Measurements from ENCODE around the gene MKKS. TPM values are rescaled to one million over a fixed set of nuclear protein-coding genes. Genes with fewer than 3 reads are reported as not detected.
A peak's percentile ranks its signal among the peaks of the same experiment; 100 is the strongest.

MKKS gene
- total and polyA plus RNA-seq, 2 of the 13 experiments (the other 11 are each of a cell fraction or from before 2014, with no cell fraction given), result 26.7 to 34.5 TPM

DNA sequence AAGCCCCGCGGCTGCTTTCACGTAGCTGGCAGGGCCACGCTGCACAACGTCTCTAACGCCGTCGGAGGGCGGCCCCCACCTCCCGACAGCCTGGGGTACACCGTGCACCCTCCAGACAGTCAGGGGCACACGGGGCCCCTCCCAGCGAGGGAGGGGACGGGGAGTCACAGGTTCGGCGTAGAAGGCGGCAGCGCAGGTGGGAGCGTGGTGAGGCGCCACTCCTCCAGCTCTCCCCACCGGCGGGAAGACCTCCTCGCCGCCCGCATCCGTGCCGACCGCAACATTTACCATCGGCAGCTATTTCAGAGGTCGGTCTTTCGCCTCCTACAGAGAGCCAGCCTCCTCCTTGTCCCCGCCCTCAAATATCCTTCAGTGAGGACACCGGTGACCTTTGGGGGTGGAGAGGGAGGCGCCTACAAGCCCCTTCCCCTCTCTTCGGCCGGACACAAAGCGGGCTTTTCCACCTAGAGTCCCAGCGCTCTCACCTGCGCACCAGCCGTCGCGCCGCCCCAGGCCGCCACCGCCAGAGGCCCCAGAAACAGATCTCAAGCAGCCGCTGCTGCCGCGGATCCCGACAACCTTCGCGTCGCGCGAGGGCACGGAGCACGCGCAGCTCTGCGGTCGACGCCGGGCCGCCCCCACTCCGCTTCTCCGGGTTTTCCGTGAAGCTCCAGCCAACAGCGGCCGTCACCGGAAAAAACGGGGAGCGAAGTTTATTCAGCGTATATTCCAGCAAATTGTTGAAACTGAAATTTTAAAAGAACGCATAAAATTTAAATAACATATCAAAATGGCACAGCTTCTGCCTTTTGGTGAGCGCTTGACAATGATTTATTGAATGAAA, at the start of gene MKKS (continued):
- TF ChIP-seq ZNF567 (CRISPR knock-in tag; IDR thresholded peaks at IDR 0.05; ENCODE audit: borderline replicate concordance) (no peak; the same call in 1 of the 2 replicates), BRD4 (CRISPR knock-in tag; IDR thresholded peaks at IDR 0.05) (peak; percentile 85), FLYWCH1 (CRISPR knock-in tag; IDR thresholded peaks at IDR 0.05) (no peak), ZNF101 (CRISPR knock-in tag; IDR thresholded peaks at IDR 0.05; ENCODE audit: borderline replicate concordance, low read depth) (peak; percentile 16; the same call in 1 of the 2 replicates), ZFP62 (CRISPR knock-in tag; IDR thresholded peaks at IDR 0.05) (no peak), NRL (CRISPR knock-in tag; IDR thresholded peaks at IDR 0.05; ENCODE audit: borderline replicate concordance) (peak; percentile 78), CHD4 (IDR thresholded peaks at IDR 0.05; ENCODE audit: borderline replicate concordance, low read length) (no peak)
- TF ChIP-seq, protein P1, sequence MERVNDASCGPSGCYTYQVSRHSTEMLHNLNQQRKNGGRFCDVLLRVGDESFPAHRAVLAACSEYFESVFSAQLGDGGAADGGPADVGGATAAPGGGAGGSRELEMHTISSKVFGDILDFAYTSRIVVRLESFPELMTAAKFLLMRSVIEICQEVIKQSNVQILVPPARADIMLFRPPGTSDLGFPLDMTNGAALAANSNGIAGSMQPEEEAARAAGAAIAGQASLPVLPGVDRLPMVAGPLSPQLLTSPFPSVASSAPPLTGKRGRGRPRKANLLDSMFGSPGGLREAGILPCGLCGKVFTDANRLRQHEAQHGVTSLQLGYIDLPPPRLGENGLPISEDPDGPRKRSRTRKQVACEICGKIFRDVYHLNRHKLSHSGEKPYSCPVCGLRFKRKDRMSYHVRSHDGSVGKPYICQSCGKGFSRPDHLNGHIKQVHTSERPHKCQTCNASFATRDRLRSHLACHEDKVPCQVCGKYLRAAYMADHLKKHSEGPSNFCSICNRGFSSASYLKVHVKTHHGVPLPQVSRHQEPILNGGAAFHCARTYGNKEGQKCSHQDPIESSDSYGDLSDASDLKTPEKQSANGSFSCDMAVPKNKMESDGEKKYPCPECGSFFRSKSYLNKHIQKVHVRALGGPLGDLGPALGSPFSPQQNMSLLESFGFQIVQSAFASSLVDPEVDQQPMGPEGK (CRISPR knock-in tag; IDR thresholded peaks at IDR 0.05), result peak; percentile 96
- TF ChIP-seq, protein P2, sequence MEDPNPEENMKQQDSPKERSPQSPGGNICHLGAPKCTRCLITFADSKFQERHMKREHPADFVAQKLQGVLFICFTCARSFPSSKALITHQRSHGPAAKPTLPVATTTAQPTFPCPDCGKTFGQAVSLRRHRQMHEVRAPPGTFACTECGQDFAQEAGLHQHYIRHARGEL (CRISPR knock-in tag; IDR thresholded peaks at IDR 0.05), result no peak
- TF ChIP-seq, protein P3, sequence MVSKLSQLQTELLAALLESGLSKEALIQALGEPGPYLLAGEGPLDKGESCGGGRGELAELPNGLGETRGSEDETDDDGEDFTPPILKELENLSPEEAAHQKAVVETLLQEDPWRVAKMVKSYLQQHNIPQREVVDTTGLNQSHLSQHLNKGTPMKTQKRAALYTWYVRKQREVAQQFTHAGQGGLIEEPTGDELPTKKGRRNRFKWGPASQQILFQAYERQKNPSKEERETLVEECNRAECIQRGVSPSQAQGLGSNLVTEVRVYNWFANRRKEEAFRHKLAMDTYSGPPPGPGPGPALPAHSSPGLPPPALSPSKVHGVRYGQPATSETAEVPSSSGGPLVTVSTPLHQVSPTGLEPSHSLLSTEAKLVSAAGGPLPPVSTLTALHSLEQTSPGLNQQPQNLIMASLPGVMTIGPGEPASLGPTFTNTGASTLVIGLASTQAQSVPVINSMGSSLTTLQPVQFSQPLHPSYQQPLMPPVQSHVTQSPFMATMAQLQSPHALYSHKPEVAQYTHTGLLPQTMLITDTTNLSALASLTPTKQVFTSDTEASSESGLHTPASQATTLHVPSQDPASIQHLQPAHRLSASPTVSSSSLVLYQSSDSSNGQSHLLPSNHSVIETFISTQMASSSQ (IDR thresholded peaks at IDR 0.05; ENCODE audit: low read depth), result peak; percentile 3; the same call in 1 of the 2 replicates
- TF ChIP-seq, protein P3 (CRISPR knock-in tag; IDR thresholded peaks at IDR 0.05; ENCODE audit: borderline replicate concordance), result peak; percentile 80
- TF ChIP-seq, protein P4, sequence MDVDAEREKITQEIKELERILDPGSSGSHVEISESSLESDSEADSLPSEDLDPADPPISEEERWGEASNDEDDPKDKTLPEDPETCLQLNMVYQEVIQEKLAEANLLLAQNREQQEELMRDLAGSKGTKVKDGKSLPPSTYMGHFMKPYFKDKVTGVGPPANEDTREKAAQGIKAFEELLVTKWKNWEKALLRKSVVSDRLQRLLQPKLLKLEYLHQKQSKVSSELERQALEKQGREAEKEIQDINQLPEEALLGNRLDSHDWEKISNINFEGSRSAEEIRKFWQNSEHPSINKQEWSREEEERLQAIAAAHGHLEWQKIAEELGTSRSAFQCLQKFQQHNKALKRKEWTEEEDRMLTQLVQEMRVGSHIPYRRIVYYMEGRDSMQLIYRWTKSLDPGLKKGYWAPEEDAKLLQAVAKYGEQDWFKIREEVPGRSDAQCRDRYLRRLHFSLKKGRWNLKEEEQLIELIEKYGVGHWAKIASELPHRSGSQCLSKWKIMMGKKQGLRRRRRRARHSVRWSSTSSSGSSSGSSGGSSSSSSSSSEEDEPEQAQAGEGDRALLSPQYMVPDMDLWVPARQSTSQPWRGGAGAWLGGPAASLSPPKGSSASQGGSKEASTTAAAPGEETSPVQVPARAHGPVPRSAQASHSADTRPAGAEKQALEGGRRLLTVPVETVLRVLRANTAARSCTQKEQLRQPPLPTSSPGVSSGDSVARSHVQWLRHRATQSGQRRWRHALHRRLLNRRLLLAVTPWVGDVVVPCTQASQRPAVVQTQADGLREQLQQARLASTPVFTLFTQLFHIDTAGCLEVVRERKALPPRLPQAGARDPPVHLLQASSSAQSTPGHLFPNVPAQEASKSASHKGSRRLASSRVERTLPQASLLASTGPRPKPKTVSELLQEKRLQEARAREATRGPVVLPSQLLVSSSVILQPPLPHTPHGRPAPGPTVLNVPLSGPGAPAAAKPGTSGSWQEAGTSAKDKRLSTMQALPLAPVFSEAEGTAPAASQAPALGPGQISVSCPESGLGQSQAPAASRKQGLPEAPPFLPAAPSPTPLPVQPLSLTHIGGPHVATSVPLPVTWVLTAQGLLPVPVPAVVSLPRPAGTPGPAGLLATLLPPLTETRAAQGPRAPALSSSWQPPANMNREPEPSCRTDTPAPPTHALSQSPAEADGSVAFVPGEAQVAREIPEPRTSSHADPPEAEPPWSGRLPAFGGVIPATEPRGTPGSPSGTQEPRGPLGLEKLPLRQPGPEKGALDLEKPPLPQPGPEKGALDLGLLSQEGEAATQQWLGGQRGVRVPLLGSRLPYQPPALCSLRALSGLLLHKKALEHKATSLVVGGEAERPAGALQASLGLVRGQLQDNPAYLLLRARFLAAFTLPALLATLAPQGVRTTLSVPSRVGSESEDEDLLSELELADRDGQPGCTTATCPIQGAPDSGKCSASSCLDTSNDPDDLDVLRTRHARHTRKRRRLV (CRISPR knock-in tag; IDR thresholded peaks at IDR 0.05), result peak; percentile 78
- TF ChIP-seq, protein P5, sequence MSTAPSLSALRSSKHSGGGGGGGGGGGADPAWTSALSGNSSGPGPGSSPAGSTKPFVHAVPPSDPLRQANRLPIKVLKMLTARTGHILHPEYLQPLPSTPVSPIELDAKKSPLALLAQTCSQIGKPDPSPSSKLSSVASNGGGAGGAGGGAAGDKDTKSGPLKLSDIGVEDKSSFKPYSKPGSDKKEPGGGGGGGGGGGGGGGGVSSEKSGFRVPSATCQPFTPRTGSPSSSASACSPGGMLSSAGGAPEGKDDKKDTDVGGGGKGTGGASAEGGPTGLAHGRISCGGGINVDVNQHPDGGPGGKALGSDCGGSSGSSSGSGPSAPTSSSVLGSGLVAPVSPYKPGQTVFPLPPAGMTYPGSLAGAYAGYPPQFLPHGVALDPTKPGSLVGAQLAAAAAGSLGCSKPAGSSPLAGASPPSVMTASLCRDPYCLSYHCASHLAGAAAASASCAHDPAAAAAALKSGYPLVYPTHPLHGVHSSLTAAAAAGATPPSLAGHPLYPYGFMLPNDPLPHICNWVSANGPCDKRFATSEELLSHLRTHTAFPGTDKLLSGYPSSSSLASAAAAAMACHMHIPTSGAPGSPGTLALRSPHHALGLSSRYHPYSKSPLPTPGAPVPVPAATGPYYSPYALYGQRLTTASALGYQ (CRISPR knock-in tag; IDR thresholded peaks at IDR 0.05), result peak; percentile 90

All from HepG2 (cell line).